Vagina (tissue), 2 donors: ENCODE data around the gene SLC17A1.

Experiments
- POLR2A ChIP-seq, 2 donors: fragments of 450-650 bp; IDR thresholded peaks; one replicate each; pipeline ENCODE4 v1.6.1; 2017; ENCODE audit warnings: antibody characterized with exemption in 2 of 2, mild to moderate bottlenecking in 2 of 2, moderate library complexity in 2 of 2
- TF ChIP-seq, protein P1 (sequence below), 3 experiments: fragments of 450-650 bp in 2 of 3; fragments of 200-600 bp in 1 of 3; sonication (generic) in 1 of 3; IDR thresholded peaks; one replicate each; pipeline ENCODE4 v1.5.1; 2017 to 2019; ENCODE audit warnings: antibody characterized with exemption in 3 of 3, mild to moderate bottlenecking in 2 of 3, moderate library complexity in 2 of 3

DNA sequence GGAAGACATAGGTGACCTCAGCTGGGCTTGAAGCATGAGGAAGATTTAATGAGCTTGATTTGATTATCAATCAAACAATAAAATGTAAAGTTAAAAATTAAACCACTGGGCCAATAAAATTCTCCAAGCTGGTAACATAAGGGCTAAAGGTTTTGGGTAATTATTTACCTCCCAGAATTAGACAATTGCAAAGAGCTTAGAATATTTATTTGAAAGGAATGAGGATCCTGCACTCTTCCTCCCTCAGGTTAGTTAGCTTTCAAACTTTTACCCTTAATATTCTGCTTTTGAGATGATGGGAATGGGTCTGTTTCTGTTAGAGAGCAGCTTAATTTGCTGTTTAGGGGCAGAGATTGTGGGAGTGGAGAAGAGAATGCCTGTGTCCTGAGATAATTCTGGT is 77.3 kb downstream of the SLC17A1 start, which contains the start of gene SLC17A4:
- TF ChIP-seq, protein P1, sequence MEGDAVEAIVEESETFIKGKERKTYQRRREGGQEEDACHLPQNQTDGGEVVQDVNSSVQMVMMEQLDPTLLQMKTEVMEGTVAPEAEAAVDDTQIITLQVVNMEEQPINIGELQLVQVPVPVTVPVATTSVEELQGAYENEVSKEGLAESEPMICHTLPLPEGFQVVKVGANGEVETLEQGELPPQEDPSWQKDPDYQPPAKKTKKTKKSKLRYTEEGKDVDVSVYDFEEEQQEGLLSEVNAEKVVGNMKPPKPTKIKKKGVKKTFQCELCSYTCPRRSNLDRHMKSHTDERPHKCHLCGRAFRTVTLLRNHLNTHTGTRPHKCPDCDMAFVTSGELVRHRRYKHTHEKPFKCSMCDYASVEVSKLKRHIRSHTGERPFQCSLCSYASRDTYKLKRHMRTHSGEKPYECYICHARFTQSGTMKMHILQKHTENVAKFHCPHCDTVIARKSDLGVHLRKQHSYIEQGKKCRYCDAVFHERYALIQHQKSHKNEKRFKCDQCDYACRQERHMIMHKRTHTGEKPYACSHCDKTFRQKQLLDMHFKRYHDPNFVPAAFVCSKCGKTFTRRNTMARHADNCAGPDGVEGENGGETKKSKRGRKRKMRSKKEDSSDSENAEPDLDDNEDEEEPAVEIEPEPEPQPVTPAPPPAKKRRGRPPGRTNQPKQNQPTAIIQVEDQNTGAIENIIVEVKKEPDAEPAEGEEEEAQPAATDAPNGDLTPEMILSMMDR (IDR thresholded peaks at IDR 0.05) = no peak
- no peak for TF ChIP-seq POLR2A (IDR thresholded peaks at IDR 0.05)
